Measurements from ENCODE around the gene IFNW1. TPM values are rescaled to one million over a fixed set of nuclear protein-coding genes. Genes with fewer than 3 reads are reported as not detected.

IFNW1 gene
- total and polyA plus RNA-seq, 2 donors (not counting 3 experiments of a cell fraction or from before 2014, with no cell fraction given): not detected

DNA sequence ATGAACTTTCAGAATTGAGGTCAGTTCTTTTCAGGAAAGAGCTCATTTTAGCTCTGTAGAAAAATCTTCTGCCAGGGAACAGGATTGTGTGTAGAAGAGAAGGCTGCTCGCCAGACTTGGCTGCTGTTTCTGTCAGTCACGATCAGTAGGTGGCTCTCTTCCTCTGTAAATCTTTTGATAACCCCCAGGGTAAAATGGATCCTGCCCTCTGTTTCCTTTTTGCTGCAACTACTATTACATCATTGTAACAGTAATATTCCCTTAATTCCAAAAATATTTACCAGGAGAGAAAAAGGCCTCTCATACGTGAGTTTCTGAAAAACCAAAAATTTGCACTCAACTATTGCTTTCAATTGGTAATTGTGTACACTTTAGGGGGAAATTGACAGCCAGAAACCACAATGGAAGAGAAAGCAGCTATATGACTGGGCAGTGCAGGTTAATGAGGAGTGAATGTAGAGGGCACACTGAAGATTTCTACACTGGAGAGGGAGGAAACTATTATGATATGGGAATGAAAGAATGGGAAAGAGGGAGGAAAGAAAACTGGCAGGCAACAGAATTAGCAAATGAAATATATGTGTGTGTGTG, 12.5 kb upstream of the IFNW1 start:
- no peaks in the 10 kb centered on the region for H3K79me2 ChIP-seq (ENCODE audit: control insufficient read depth, insufficient read depth, low read length)
- no peaks in the 10 kb centered on the region for H3K9me1 ChIP-seq (replicated peaks; ENCODE audit: control insufficient read depth, extremely low read depth, insufficient read depth, low read length)
- POLR2A ChIA-PET: no interaction called here
- BruUV-seq (replicated peaks): no TSS peak
- intact Hi-C loops (cut with micrococcal nuclease) (no loop called here), dilution Hi-C loops (cut with MboI; ENCODE audit: extremely low pct_ligation_motif_present, low sequenced_read_pairs) (no loop called here)
- no peaks in the 10 kb centered on the region for H4K20me1 ChIP-seq (replicated peaks; ENCODE audit: control insufficient read depth, extremely low read depth, insufficient read depth, low read length)
- H3K36me3 ChIP-seq (ENCODE audit: control insufficient read depth in 2 of 2, extremely low read depth in 1 of 2, insufficient read depth in 2 of 2, low read length in 2 of 2): no peaks in the 10 kb centered on the region
- H3K9me3 ChIP-seq (replicated peaks; ENCODE audit: control insufficient read depth, insufficient read depth, low read length): no peaks in the 10 kb centered on the region
- peak overlapping the region; percentile 53 for H2AFZ ChIP-seq (ENCODE audit: low read depth, low read length)
- TF ChIP-seq, protein P1, sequence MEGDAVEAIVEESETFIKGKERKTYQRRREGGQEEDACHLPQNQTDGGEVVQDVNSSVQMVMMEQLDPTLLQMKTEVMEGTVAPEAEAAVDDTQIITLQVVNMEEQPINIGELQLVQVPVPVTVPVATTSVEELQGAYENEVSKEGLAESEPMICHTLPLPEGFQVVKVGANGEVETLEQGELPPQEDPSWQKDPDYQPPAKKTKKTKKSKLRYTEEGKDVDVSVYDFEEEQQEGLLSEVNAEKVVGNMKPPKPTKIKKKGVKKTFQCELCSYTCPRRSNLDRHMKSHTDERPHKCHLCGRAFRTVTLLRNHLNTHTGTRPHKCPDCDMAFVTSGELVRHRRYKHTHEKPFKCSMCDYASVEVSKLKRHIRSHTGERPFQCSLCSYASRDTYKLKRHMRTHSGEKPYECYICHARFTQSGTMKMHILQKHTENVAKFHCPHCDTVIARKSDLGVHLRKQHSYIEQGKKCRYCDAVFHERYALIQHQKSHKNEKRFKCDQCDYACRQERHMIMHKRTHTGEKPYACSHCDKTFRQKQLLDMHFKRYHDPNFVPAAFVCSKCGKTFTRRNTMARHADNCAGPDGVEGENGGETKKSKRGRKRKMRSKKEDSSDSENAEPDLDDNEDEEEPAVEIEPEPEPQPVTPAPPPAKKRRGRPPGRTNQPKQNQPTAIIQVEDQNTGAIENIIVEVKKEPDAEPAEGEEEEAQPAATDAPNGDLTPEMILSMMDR (IDR thresholded peaks at IDR 0.05; ENCODE audit: extremely low read depth in 1 of 2, insufficient read depth in 1 of 2, low read depth in 1 of 2, low read length in 2 of 2): peak in 1 of 2 donors; percentile 10
- TF ChIP-seq POLR2A (IDR thresholded peaks at IDR 0.05; ENCODE audit: low read depth, low read length): no peak
- no peaks in the 10 kb centered on the region for H3K27me3 ChIP-seq (ENCODE audit: control insufficient read depth in 2 of 2, insufficient read depth in 2 of 2, low read length in 2 of 2)
- H3K4me2 ChIP-seq (ENCODE audit: insufficient read depth, low read length): no peak overlapping the region
- no peak overlapping the region for H3K9ac ChIP-seq (replicated peaks; ENCODE audit: extremely low read depth, insufficient read depth, low read length)
- H3K27ac ChIP-seq (ENCODE audit: insufficient read depth, low read depth, low read length): no peak overlapping the region
- peaks cover 8% of the 10 kb centered on the region for H3K4me1 ChIP-seq (ENCODE audit: control insufficient read depth, extremely low read depth, insufficient read depth, low read length)
- FAIRE-seq: peak; percentile 65
- CTCF ChIA-PET: interaction anchor here (0.8 to 1.6 kb wide), 8 partner anchors 29 to 312 kb away, joined by 3 to 10 read pairs (median 6); no protein-coding TSS in a partner anchor
- DNase-seq (ENCODE audit: low read depth, low spot score): peak; percentile 58
- no peak overlapping the region for H3K4me3 ChIP-seq (replicated peaks in 1 of 3; ENCODE audit: insufficient read depth in 1 of 3, low read depth in 1 of 3, low read length in 3 of 3)

DNA sequence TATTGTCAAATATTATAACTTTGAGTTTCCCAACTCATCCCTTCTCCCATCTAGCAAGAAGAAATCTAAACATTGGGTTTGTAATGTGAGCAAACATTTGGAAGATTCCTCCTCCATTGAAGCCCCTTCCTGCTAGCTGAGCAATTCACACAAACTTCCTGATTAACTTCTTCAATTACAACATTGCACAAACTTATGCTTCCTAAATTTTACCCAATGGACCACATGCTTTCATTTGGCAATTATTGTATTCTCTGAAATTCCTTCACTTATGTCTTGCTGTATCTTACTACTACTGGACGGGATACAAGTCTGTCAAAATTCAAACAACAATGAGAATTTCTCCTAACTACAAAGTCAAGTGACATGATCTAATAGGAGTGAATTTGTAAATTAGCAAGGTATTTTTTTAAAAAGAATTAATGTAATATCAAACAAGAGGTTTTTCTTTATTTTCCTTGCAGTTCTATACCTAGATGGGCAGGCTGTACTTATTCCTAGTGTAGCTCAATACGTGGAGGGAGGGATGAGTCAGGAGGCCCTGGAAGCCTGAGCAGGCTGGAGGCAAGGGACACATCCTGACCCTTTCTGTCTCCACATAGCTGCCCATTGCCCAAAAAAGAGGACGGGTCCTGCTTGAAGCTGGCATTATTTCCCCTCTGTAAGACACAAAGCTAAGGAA, 11.8 kb upstream of the IFNW1 start:
- Histone ChIP-seq H3K4me3 (replicated peaks in 1 of 3; ENCODE audit: insufficient read depth in 1 of 3, low read depth in 1 of 3, low read length in 3 of 3) (no peak overlapping the region), H3K9me1 (replicated peaks; ENCODE audit: control insufficient read depth, extremely low read depth, insufficient read depth, low read length) (no peaks in the 10 kb centered on the region), H3K4me2 (ENCODE audit: insufficient read depth, low read length) (no peak overlapping the region), H3K4me1 (ENCODE audit: control insufficient read depth, extremely low read depth, insufficient read depth, low read length) (peaks cover 8% of the 10 kb centered on the region), H3K9me3 (replicated peaks; ENCODE audit: control insufficient read depth, insufficient read depth, low read length) (no peaks in the 10 kb centered on the region), H3K27me3 (ENCODE audit: control insufficient read depth in 2 of 2, insufficient read depth in 2 of 2, low read length in 2 of 2) (peaks cover 0 to 1% of the 10 kb centered on the region in 2 experiments), H4K20me1 (replicated peaks; ENCODE audit: control insufficient read depth, extremely low read depth, insufficient read depth, low read length) (no peaks in the 10 kb centered on the region), H3K36me3 (ENCODE audit: control insufficient read depth in 2 of 2, extremely low read depth in 1 of 2, insufficient read depth in 2 of 2, low read length in 2 of 2) (no peaks in the 10 kb centered on the region), H3K79me2 (ENCODE audit: control insufficient read depth, insufficient read depth, low read length) (no peaks in the 10 kb centered on the region), H3K9ac (replicated peaks; ENCODE audit: extremely low read depth, insufficient read depth, low read length) (no peak overlapping the region), H2AFZ (ENCODE audit: low read depth, low read length) (peak overlapping the region; percentile 53), H3K27ac (ENCODE audit: insufficient read depth, low read depth, low read length) (no peak overlapping the region)
- no peak for FAIRE-seq
- TF ChIP-seq POLR2AphosphoS5 (IDR thresholded peaks at IDR 0.05; ENCODE audit: insufficient read depth, low read depth, low read length) (no peak), JUN (IDR thresholded peaks at IDR 0.05; ENCODE audit: borderline replicate concordance, insufficient read depth, insufficient read length, low read depth) (no peak), FOS (IDR thresholded peaks at IDR 0.05; ENCODE audit: borderline replicate concordance, insufficient read depth, low read length) (no peak), MYC (IDR thresholded peaks at IDR 0.05; ENCODE audit: low read depth, low read length) (no peak), GATA2 (IDR thresholded peaks at IDR 0.05; ENCODE audit: insufficient read depth, insufficient read length, low read depth, low read length) (no peak), POLR2A (IDR thresholded peaks at IDR 0.05; ENCODE audit: low read depth, low read length) (no peak), EZH2 (IDR thresholded peaks at IDR 0.05; ENCODE audit: borderline replicate concordance, low read depth, low read length, severe bottlenecking) (no peak)
- TF ChIP-seq, protein P2, sequence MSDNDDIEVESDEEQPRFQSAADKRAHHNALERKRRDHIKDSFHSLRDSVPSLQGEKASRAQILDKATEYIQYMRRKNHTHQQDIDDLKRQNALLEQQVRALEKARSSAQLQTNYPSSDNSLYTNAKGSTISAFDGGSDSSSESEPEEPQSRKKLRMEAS (IDR thresholded peaks at IDR 0.05; ENCODE audit: insufficient read depth, insufficient read length): no peak
- TF ChIP-seq, protein P1 (IDR thresholded peaks at IDR 0.05; ENCODE audit: extremely low read depth in 1 of 2, insufficient read depth in 1 of 2, low read depth in 1 of 2, low read length in 2 of 2): no peak
- BruUV-seq (replicated peaks): no TSS peak
- intact Hi-C loops (cut with micrococcal nuclease): no loop called here
- CTCF ChIA-PET: interaction anchor here (0.8 to 1.6 kb wide), 8 partner anchors 29 to 312 kb away, joined by 3 to 10 read pairs (median 6); no protein-coding TSS in a partner anchor
- POLR2A ChIA-PET: interaction anchor here (0.6 kb wide), 1 partner anchor 444 kb away, joined by 6 read pairs; no protein-coding TSS in a partner anchor
- DNase-seq (ENCODE audit: low read depth, low spot score): no peak
- dilution Hi-C loops (cut with MboI; ENCODE audit: extremely low pct_ligation_motif_present, low sequenced_read_pairs): no loop called here
